ENCODE measurements around the gene DYNC1I1. TPM values are rescaled to one million over a fixed set of nuclear protein-coding genes. Genes with fewer than 3 reads are reported as not detected.

The DYNC1I1 gene
- polyA plus RNA-seq, 1 of the 3 experiments (the other 2 are of a cell fraction), result 0.05 TPM

DNA sequence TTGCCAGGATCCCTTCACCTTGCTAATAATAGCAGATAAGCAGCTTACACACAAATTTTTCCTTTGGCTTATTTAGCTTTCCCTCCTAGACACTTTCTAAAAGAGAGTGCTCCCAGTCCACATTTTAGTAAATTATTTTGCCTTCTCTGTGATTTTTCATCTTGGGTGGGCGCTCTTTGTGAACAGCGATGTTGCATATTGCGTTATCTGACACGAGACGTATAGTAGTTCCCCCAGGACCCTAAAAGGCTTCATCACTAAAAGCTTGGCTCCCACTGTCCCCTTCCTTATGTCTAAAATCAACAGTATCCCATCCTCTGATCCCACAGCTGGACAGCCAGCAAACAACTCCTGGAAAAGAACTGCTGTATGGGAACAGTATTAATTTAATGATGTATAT lies 232.9 kb downstream of the DYNC1I1 start (continued):
- TF ChIP-seq, protein P1, sequence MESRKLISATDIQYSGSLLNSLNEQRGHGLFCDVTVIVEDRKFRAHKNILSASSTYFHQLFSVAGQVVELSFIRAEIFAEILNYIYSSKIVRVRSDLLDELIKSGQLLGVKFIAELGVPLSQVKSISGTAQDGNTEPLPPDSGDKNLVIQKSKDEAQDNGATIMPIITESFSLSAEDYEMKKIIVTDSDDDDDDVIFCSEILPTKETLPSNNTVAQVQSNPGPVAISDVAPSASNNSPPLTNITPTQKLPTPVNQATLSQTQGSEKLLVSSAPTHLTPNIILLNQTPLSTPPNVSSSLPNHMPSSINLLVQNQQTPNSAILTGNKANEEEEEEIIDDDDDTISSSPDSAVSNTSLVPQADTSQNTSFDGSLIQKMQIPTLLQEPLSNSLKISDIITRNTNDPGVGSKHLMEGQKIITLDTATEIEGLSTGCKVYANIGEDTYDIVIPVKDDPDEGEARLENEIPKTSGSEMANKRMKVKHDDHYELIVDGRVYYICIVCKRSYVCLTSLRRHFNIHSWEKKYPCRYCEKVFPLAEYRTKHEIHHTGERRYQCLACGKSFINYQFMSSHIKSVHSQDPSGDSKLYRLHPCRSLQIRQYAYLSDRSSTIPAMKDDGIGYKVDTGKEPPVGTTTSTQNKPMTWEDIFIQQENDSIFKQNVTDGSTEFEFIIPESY (IDR thresholded peaks at IDR 0.05; ENCODE audit: borderline replicate concordance, low read depth), result no peak
- TF ChIP-seq TAF1 (IDR thresholded peaks at IDR 0.05; ENCODE audit: borderline replicate concordance, low read depth, low read length), result no peak

DNA sequence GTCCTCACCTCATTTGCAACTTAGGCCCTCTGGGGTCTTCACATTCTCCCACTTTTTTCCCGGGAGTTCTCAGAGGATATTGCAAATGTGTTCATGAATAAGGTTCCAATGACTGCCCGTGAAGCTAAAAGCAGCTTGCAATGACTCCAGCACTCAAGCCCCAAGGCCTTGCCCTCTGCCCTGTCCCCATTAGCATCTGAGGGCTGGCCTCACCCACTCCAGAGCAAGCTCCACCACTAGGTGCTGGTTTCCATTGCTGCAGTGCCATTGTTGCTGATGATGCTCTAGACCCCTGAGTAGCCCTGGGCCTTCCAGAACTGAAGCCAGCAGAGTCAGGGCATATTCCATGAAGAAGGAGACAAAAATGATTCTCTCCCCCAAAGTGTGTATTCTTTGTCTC lies 236.8 kb downstream of the DYNC1I1 start:
- Histone ChIP-seq H3K9me3 (no peaks in the 10 kb centered on the region), H3K4me2 (no peak overlapping the region), H3K9ac (no peak overlapping the region), H2AFZ (ENCODE audit: low read depth) (no peak overlapping the region), H3K4me3 (ENCODE audit: low read depth in 2 of 2, low read length in 1 of 2) (no peak overlapping the region), H3K27ac (ENCODE audit: low read depth in 2 of 2, low read length in 1 of 2) (no peak overlapping the region), H3K79me2 (ENCODE audit: insufficient read depth) (no peaks in the 10 kb centered on the region), H3K4me1 (ENCODE audit: control insufficient read depth in 1 of 2, insufficient read depth in 2 of 2, low read depth in 1 of 2, low read length in 1 of 2) (peaks cover 0 to 11% of the 10 kb centered on the region in 2 experiments; a peak in 2 of 4 replicates), H3K27me3 (ENCODE audit: insufficient read depth) (no peaks in the 10 kb centered on the region), H3F3A (replicated peaks; ENCODE audit: insufficient read depth) (no peaks in the 10 kb centered on the region), H3K9me2 (no peaks in the 10 kb centered on the region), H3K36me3 (replicated peaks in 1 of 2; ENCODE audit: control insufficient read depth in 1 of 2, insufficient read depth in 2 of 2, low read length in 1 of 2) (no peaks in the 10 kb centered on the region), H4K20me1 (ENCODE audit: insufficient read depth) (no peaks in the 10 kb centered on the region)
- no peak for TF ChIP-seq FOXJ3 (CRISPR knock-in tag; IDR thresholded peaks at IDR 0.05)
- TF ChIP-seq, protein P2, sequence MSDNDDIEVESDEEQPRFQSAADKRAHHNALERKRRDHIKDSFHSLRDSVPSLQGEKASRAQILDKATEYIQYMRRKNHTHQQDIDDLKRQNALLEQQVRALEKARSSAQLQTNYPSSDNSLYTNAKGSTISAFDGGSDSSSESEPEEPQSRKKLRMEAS (IDR thresholded peaks at IDR 0.05; ENCODE audit: low read depth), result no peak
- TF ChIP-seq SMC3 (IDR thresholded peaks at IDR 0.05; ENCODE audit: low read depth, low read length), result no peak
- TF ChIP-seq GABPA (IDR thresholded peaks at IDR 0.05; ENCODE audit: low read depth), result no peak
- TF ChIP-seq, protein P3, sequence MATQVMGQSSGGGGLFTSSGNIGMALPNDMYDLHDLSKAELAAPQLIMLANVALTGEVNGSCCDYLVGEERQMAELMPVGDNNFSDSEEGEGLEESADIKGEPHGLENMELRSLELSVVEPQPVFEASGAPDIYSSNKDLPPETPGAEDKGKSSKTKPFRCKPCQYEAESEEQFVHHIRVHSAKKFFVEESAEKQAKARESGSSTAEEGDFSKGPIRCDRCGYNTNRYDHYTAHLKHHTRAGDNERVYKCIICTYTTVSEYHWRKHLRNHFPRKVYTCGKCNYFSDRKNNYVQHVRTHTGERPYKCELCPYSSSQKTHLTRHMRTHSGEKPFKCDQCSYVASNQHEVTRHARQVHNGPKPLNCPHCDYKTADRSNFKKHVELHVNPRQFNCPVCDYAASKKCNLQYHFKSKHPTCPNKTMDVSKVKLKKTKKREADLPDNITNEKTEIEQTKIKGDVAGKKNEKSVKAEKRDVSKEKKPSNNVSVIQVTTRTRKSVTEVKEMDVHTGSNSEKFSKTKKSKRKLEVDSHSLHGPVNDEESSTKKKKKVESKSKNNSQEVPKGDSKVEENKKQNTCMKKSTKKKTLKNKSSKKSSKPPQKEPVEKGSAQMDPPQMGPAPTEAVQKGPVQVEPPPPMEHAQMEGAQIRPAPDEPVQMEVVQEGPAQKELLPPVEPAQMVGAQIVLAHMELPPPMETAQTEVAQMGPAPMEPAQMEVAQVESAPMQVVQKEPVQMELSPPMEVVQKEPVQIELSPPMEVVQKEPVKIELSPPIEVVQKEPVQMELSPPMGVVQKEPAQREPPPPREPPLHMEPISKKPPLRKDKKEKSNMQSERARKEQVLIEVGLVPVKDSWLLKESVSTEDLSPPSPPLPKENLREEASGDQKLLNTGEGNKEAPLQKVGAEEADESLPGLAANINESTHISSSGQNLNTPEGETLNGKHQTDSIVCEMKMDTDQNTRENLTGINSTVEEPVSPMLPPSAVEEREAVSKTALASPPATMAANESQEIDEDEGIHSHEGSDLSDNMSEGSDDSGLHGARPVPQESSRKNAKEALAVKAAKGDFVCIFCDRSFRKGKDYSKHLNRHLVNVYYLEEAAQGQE (IDR thresholded peaks at IDR 0.05; ENCODE audit: low read depth, low read length), result no peak
- no peak for TF ChIP-seq YY1 (IDR thresholded peaks at IDR 0.05; ENCODE audit: low read depth)
- no peak for TF ChIP-seq CHD2 (IDR thresholded peaks at IDR 0.05; ENCODE audit: low read length, partially characterized antibody)
- TF ChIP-seq NRF1 (IDR thresholded peaks at IDR 0.05; ENCODE audit: low read depth, low read length), result no peak
- no peak for TF ChIP-seq TCF12 (IDR thresholded peaks at IDR 0.05)
- no peak for TF ChIP-seq FOSL2 (IDR thresholded peaks at IDR 0.05; ENCODE audit: borderline replicate concordance, low read depth)
- TF ChIP-seq EP300 (IDR thresholded peaks at IDR 0.05; ENCODE audit: borderline replicate concordance in 1 of 2, low read depth in 1 of 2, low read length in 1 of 2), result no peak
- no peak for TF ChIP-seq RAD21 (IDR thresholded peaks at IDR 0.05; ENCODE audit: low read length)
- no peak for TF ChIP-seq JUND (IDR thresholded peaks at IDR 0.05)
- TF ChIP-seq RFX5 (IDR thresholded peaks at IDR 0.05; ENCODE audit: low read length), result no peak
- 31% methylated on average over 2 of the region's 2 CpGs for WGBS (ENCODE audit: low lambda C conversion rate)
- CTCF ChIA-PET, result interaction anchor here (1.3 to 1.5 kb wide), 2 partner anchors 20 to 66 kb away, joined by 3 to 4 read pairs; no protein-coding TSS in a partner anchor
- DNase-seq, result no peak
- POLR2A ChIA-PET, result no interaction called here
